SK-N-MC (cell line): ENCODE measurements around the gene NKD2.

Source experiments
- EZH2 ChIP-seq: fragments of 200-600 bp; sonication (generic); IDR thresholded peaks from one replicate; pipeline ENCODE4 v1.6.1; 2017; ENCODE audit warnings: antibody characterized with exemption
- FOXP2 ChIP-seq: optimal IDR thresholded peaks from 2 replicates; pipeline ENCODE3; 2011; ENCODE audit warnings: mild to moderate bottlenecking, moderate library complexity; ENCODE audit not compliant: insufficient read depth; ENCODE audit errors: extremely low read length, control extremely low read depth
- POLR2AphosphoS5 ChIP-seq: IDR thresholded peaks from 2 replicates; pipeline ENCODE4 v1.6.1; 2012; ENCODE audit warnings: mild to moderate bottlenecking, low read depth, low read length, borderline replicate concordance

DNA sequence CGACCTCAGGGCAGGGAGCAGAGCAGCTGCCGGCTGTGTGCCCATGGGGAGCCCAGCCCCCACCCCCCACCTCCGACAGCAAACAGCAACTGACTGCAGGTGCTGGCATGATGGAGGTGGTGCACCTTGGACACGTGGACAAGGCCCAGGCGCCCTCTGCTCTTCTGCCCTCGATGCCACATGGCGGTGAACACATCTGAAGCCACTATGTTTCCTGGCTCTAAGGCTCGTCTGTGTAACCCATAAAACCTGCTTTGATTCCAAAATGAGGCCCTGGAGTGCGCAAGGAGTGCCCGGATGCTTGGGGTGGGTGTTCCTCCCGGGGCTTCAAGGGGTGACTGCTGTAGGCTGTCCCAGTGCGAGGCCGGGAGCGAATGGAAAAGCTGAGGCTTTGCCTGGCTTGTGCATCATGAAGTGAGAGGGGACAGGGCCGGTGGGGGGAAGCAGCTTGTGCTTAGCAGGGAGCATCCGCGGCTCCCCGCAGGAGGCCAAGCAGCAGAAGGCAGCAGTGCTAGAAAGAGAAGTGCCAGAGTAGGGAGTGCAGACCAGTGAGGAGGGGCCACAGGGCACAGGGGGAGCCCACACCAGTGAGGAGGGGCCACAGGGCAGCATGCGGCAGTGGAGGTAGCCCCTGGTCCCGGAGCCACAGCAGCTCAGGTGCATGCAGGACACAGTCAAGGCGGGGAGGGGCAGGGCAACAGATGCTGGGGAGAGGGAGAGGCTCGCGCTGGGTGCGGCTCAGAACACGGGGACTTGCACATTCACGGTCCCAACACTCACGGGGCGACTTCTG is 30.0 kb downstream of the NKD2 start:
- TF ChIP-seq POLR2AphosphoS5 (0 out of 2 replicates have a peak, but pooled peaks have one; percentile 15), EZH2 (no peak), FOXP2 (no peak)
